ENCODE data around the gene ATP7B. TPM values are rescaled to one million over a fixed set of nuclear protein-coding genes. Genes with fewer than 3 reads are reported as not detected.
A peak's percentile ranks its signal among the peaks of the same experiment; 100 is the strongest.

The ATP7B gene
- total RNA-seq, 1 donor from 2014 or later: 11.2 TPM

DNA sequence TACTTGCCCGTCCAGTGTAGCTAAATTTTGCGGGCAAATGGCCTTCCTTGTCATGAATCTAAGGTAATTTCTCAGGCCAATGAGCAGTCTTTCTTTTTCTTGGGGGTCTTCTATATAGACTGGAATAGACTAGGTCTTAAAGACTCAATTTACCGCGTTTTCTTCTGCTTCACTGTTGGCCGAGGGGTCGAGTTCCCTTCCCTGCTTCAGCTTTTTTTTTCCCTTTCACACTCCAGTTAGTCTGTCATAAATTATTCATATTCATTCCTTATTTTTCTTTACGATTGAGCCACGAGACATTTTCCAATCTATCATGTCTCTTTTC, 1.2 kb upstream of the ATP7B start:
- H3K4me3 ChIP-seq (ENCODE audit: low read depth, low read length): peak overlapping the region; percentile 73
- H3K27me3 ChIP-seq (ENCODE audit: control insufficient read depth, insufficient read depth, low read length): no peaks in the 10 kb centered on the region
- no peaks in the 10 kb centered on the region for H3K36me3 ChIP-seq (ENCODE audit: control insufficient read depth, insufficient read depth, low read length)
- TF ChIP-seq, protein P1, sequence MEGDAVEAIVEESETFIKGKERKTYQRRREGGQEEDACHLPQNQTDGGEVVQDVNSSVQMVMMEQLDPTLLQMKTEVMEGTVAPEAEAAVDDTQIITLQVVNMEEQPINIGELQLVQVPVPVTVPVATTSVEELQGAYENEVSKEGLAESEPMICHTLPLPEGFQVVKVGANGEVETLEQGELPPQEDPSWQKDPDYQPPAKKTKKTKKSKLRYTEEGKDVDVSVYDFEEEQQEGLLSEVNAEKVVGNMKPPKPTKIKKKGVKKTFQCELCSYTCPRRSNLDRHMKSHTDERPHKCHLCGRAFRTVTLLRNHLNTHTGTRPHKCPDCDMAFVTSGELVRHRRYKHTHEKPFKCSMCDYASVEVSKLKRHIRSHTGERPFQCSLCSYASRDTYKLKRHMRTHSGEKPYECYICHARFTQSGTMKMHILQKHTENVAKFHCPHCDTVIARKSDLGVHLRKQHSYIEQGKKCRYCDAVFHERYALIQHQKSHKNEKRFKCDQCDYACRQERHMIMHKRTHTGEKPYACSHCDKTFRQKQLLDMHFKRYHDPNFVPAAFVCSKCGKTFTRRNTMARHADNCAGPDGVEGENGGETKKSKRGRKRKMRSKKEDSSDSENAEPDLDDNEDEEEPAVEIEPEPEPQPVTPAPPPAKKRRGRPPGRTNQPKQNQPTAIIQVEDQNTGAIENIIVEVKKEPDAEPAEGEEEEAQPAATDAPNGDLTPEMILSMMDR (IDR thresholded peaks at IDR 0.05; ENCODE audit: insufficient read depth, low read length, poor library complexity, severe bottlenecking): no peak
- DNase-seq (ENCODE audit: low read depth): no peak

DNA sequence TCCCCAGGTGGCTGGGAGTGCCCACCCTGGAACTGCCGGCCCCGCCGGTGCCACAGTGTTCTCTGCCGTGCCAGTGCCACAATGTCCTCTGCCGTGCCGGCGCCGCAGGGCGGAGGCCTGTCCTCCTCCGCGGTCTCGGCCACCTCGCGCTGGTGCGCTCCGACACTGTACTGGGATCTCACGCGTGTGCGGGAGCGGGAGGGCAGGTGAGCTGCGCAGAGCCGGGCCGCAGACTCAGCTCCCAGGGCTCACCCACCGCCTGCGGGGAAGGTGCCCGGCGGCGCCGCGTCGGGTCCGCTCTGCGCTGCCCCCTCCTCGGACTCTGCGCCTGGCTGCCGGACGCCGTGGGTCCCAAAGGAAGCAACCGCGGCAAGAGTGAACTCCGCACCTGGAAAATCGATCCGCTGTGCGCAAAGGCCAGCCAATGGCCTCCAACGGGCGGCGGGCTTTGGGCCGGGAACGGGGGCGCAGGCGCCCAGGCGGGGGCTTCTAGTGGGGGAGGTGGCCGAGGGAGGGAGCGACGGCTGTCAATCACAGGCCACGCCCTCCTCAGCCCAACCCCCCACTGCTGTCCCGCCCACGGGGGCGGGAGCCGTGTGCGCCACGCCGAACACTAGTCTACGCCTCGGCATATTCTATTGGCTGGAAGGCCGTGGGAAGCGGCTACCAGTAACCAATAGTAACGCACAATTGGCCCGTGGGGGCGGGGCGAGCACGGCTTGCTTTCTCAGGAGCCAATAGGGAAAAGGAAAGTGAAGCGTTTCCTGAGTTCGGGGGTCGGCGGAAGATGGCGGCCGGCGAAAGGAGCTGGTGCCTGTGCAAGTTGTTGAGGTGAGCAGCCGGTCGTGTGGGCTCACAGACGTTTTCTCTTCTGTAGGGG, 622 bp upstream of the ATP7B start, which contains the start of gene ALG11:
TSS of gene ALG11 (plus strand) at position 767 of the 880 bp plus-strand sequence. CDS start at position 788, 21 bp downstream.
- Histone ChIP-seq H3K4me3 (ENCODE audit: low read depth, low read length) (peak within 1 kb of the TSS; percentile 73), H3K36me3 (ENCODE audit: control insufficient read depth, insufficient read depth, low read length) (no peaks in the 10 kb centered on the region), H3K27me3 (ENCODE audit: control insufficient read depth, insufficient read depth, low read length) (no peaks in the 10 kb centered on the region)
- DNase-seq (ENCODE audit: low read depth): peak; percentile 90
- TF ChIP-seq, protein P1 (IDR thresholded peaks at IDR 0.05; ENCODE audit: insufficient read depth, low read length, poor library complexity, severe bottlenecking): no peak

DNA sequence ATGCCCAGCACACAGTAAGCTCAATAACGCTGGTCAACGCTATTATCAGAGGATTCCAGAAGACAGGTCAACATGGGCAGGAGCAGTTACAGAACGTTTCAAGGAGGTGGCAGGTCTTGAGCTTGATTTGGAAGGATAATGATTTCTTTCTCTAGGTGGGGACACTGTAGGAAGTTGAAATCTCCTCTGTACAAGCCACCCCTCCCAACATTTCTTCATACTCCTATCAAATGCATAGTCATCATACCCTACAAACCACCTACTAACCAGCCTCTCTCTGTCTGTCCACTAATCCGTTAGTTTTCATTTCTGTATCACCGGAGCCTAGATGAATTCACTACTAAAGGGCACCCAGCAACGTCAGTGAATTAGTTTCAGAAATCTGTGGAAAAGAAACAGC, 1.3 kb downstream of the ATP7B start:
- no peak overlapping the region for H3K4me3 ChIP-seq (ENCODE audit: low read depth, low read length)
- H3K36me3 ChIP-seq (ENCODE audit: control insufficient read depth, insufficient read depth, low read length): no peaks in the 10 kb centered on the region
- TF ChIP-seq, protein P1 (IDR thresholded peaks at IDR 0.05; ENCODE audit: insufficient read depth, low read length, poor library complexity, severe bottlenecking): no peak
- DNase-seq (ENCODE audit: low read depth): no peak
- H3K27me3 ChIP-seq (ENCODE audit: control insufficient read depth, insufficient read depth, low read length): no peaks in the 10 kb centered on the region

DNA sequence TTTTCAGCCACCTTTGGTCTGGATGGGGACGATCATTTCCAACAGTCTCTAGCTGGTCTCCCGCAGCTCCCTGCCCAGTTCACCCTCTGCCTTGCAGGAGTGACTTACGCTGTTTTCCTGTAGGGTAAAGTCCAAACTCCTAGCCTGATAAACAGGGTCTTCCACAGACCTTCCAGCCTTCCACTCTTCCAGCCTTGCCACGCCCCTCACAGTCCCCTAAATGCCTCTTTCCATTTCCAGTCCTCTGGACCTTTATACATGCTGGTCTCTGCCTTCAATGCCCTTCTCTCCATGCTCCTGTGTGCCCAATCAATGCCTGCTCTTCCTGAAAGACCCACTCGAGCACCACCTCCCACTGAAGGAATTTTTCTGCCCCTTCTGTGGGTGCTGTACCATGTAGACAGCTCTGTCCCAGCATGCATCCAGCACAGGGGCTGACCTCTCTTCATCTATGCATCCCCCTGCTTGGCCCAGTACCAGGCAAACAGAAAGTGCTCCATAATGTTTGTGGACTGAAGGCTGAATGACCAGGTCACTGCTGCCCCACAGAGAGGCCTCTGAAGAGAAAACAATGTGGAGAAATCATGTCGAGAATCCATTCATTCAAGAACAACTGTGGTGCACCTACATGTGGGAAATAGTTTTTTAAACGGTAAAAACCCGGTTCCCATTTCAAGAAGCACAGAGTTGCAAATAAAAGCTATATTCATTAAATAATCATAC, 4.6 kb downstream of the ATP7B start:
- no peak for DNase-seq (ENCODE audit: low read depth)
- TF ChIP-seq, protein P1 (IDR thresholded peaks at IDR 0.05; ENCODE audit: insufficient read depth, low read length, poor library complexity, severe bottlenecking): no peak
- H3K36me3 ChIP-seq (ENCODE audit: control insufficient read depth, insufficient read depth, low read length): no peaks in the 10 kb centered on the region
- no peak overlapping the region for H3K4me3 ChIP-seq (ENCODE audit: low read depth, low read length)
- no peaks in the 10 kb centered on the region for H3K27me3 ChIP-seq (ENCODE audit: control insufficient read depth, insufficient read depth, low read length)

DNA sequence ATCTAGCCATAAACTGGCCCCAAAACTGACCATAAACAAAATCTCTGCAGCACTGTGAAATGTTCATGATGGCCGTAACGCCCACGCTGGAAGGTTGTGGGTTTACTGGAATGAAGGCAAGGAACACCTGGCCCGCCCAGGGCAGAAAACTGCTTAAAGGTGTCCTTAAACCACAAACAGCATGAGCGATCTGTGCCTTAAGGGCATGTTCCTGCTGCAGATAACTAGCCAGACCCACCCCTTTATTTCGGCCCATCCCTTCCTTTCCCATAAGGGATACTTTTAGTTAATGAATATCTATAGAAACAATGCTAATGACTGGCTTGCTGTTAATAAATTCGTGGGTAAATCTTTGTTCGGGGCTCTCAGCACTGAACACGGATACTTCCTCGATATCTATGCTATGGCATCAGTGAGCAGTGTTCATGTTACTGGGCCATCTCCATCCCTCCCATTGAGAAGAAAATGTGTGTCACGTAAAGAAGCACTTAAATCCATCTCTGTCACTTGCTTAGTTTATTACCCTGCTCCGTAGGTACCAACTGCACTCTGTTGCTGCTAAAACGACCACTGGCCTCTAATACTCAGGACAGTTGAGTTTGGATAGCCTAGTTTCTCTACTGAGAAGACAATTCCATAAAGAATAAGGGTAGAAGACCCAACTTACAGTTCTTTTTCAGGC, 5.3 kb downstream of the ATP7B start:
- no peaks in the 10 kb centered on the region for H3K36me3 ChIP-seq (ENCODE audit: control insufficient read depth, insufficient read depth, low read length)
- no peaks in the 10 kb centered on the region for H3K27me3 ChIP-seq (ENCODE audit: control insufficient read depth, insufficient read depth, low read length)
- TF ChIP-seq, protein P1 (IDR thresholded peaks at IDR 0.05; ENCODE audit: insufficient read depth, low read length, poor library complexity, severe bottlenecking): no peak
- DNase-seq (ENCODE audit: low read depth): no peak
- H3K4me3 ChIP-seq (ENCODE audit: low read depth, low read length): no peak overlapping the region

All from kidney epithelial cell (primary cell).